Fibroblast of pulmonary artery (primary cell): ENCODE data around the gene ALKBH7.
"Not testable (repeated sequence)": the region's sequence is repeated elsewhere in the genome, so short reads cannot be mapped to it uniquely, and the experiment has no call there.

Experiments
- DNase-seq: peaks from one replicate; pipeline ENCODE4 v3.0.0-alpha.2; 2010; ENCODE audit warnings: low read depth
- H3K4me3 ChIP-seq: replicated peaks from 2 replicates; pipeline ENCODE4 v1.5.1; 2011; ENCODE audit warnings: low read depth, mild to moderate bottlenecking, control low read depth, low read length, moderate library complexity
- TF ChIP-seq, protein P1 (sequence below): IDR thresholded peaks from 2 replicates; pipeline ENCODE4 v1.5.1; 2011; ENCODE audit warnings: mild to moderate bottlenecking, control low read depth, low read length, inconsistent platforms; ENCODE audit errors: missing control alignments

The ALKBH7 gene

DNA sequence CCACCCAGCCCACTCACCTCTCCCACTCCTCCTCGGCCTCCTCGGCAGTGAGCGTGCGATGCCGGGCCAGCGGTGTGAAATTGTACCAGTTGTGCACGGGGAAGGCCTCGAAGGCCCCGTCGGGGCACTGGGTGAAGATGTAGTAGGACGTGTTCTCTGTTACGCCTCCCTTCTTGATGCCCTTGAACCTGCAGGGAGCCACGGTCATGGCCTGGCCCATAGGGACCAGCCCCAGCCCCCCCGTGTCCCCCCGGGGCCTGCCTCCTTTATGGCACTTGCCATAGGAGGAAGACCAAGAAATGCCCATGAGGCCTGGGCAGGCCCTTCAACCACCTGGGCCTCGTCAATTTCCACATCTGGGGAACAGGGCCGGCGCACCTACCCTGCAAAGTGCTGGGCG, 14.8 kb downstream of the ALKBH7 start:
- H3K4me3 ChIP-seq, result no peak overlapping the region
- no peak for DNase-seq
- TF ChIP-seq, protein P1, sequence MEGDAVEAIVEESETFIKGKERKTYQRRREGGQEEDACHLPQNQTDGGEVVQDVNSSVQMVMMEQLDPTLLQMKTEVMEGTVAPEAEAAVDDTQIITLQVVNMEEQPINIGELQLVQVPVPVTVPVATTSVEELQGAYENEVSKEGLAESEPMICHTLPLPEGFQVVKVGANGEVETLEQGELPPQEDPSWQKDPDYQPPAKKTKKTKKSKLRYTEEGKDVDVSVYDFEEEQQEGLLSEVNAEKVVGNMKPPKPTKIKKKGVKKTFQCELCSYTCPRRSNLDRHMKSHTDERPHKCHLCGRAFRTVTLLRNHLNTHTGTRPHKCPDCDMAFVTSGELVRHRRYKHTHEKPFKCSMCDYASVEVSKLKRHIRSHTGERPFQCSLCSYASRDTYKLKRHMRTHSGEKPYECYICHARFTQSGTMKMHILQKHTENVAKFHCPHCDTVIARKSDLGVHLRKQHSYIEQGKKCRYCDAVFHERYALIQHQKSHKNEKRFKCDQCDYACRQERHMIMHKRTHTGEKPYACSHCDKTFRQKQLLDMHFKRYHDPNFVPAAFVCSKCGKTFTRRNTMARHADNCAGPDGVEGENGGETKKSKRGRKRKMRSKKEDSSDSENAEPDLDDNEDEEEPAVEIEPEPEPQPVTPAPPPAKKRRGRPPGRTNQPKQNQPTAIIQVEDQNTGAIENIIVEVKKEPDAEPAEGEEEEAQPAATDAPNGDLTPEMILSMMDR, result no peak

DNA sequence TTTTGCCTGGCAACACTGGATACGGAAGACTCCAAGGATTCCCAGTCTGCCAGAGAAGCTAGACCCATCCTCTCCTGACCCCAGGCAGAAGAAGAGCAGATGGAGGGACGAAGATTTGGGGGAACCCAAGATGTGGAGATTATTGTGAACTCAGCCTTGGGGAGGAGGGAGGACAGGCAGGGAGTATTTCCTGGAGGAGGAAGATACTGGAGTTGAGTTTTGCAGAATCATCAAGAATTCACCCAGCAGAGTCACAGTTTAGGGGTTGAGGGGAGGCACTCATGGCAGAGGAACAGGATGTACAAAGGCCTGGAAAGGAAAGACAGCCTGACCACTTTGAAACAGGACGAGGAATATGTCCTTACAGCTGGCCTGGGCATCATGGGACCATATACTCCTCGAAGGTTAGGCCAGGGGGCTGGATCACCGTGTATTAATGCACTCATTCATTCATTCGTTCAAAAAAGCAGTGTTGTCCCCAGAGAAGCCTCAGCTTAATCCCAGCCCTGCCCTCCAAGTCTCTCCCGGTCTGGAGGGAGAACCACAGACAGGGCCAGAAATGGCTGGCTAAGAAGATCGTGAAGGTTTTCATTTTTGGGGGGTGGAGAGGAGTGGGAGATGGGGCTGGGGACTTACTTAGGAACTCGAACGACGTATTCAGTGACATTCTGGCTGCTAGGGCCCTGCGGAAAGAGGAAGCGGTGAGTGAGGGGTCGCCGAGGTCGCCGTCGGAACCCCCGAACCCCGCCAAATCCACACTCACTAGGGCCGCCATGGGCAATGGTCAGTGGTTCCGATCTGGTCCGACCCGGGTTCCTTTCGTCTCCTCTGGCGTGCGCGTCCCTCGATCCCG, 19.9 kb downstream of the ALKBH7 start:
- TF ChIP-seq, protein P1, result no peak
- DNase-seq, result no peak
- H3K4me3 ChIP-seq, result peak overlapping the region; percentile 92

DNA sequence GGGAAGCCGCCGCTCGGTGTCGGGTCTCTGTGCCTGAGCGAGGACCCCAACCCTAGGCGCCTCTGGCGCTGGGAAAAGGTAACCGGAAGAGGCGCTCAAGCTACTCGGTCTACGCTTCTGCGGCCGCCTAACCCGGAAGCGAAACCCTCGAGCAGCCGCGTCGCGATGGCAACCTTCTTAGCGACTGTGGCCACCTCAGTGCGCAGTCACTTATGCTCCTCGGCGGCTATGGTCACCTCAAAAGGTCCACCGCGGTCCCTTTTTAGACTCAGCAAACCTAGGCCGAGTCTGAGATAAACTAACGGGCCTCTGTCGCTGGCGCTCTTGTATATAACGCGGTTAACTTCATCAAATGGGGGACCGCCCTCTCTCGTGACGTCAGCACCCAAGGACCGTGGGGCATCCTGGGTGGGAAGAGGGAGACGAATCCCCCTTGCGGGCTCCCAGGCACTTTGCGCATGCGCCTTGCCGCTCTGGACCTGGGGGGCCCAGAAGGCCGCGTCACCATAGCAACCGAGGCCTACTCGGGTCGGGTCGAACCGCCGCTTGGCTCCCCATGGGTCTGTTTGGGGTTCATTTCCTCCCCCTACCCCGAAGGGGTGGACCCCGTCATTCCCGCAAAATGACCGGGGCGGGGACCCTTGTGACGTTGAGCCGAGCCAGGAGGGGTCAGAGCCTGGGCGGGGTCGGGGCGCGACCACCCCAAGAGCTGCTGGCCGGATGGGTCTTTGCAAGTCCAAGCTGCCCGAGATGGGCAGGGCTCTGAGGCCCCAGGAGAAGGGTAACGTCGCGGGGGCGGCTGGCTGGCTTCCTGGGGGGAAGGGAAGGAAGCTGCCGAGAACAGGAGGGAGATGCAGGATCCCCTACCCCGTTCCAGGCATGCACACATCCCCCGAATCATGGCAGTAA, 20.7 kb downstream of the ALKBH7 start, which contains the start of gene GTF2F1:
Gene GTF2F1, minus strand, starts transcription at position 91 of the 909 bp plus-strand sequence. CDS start 169 bp downstream, outside the sequence.
- DNase-seq, result peak; percentile 97
- TF ChIP-seq, protein P1, result peak; percentile 23
- peak within 1 kb of the TSS; percentile 92 for H3K4me3 ChIP-seq

DNA sequence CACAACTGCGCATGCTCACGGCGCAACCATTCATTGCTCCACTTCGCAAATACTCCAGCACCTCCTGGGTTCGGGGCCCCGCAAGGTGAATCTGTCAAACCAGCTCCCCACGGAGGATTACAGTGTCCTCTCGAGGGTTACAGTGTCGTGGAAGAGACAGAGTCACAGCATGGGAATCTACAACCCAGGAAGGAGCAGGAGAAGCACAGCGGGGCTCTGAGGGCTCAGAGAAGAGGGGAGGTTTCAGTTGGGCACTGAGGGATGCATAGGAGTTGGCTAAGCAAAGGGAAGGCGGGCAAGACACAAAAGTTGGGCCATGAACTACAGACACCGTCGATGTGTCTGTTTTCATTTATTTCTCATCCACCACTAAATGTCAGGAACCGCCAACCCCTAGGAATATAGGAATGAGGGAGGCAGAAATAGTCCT, 21.4 kb downstream of the ALKBH7 start:
- H3K4me3 ChIP-seq, result peak overlapping the region; percentile 92
- no peak for DNase-seq
- TF ChIP-seq, protein P1, result no peak

DNA sequence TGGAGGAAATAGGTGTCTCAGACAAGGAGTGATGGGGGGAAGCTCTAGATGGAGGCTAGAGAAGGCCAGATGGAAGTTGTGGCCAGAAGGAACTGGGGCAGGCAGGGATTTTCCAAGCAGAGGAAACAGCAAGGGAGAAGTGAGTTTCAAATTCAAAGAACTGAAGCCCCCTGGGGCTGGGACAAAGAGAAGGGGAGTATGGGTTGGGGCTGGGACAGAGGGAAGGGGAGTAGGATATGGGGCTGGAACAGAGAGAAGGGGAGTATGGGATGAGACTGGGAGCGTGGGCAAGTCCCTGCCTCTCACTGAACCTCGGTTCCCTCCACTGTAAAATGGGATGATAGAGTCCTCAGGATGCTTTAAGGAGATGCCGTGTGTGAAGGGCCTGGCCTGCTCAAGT, 22.2 kb downstream of the ALKBH7 start:
- TF ChIP-seq, protein P1, result no peak
- H3K4me3 ChIP-seq, result no peak overlapping the region
- DNase-seq, result no peak

DNA sequence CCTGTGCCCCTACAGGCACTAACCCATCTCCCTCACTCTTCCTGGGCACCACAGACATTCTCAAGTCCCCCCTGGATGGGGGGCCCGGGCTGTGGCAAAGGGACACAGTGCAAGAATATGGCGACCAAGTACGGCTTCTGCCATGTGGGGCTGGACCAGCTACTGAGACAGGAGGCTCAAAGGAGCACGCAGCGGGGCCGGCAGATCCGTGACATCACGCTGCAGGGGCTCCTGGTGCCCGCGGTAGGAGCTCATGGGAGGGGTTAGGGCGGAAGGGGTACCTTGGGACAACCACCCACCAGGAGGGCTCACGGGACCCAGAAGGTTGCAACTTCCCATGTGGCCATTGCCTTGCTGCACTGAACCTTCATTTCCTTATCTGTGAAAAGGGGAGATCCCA, 23.7 kb downstream of the ALKBH7 start:
- TF ChIP-seq, protein P1, result no peak
- no peak for DNase-seq
- H3K4me3 ChIP-seq, result no peak overlapping the region

DNA sequence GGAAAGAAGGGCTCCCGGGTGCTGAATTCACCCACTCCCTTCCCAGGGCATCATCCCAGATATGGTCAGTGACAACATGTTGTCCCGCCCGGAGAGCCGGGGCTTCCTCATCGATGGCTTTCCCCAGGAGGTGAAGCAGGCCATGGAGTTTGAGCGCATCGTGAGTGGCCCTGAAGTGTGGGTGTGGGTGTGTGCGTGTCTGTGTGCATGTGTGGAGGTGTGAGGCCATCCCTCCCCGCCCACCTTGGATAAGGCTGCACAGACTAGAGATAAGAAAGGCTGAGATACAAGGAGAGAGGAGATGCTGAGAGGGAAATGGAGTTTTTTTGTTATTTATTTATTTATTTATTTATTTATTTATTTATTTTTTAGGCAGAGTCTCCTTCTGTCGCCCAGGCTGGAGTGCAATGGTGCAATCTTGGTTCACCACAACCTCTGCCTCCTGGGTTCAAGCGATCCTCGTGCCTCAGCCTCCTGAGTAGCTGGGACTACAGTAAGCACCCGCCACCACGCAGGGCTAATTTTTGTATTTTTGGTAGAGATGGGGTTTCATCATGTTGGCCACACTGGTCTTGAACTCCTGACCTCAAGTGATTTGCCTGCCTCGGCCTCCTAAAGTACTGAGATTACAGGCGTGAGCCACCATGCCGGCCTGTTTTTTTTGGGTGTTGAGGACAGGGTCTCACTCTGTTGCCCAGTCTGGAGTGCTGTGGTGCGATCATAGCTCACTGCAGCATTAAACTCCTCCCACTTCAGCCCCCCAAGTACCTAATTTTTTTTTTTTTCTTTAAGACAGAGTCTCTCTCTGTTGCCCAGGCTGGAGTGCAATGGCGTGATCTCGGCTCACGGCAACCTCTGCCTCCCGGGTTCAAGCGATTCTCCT, 27.7 kb downstream of the ALKBH7 start:
- not testable (repeated sequence) for H3K4me3 ChIP-seq, DNase-seq
